HTERT RPE-1 (cell line): ENCODE measurements around the gene SCARF2.
"Not testable (repeated sequence)": the region's sequence is repeated elsewhere in the genome, so short reads cannot be mapped to it uniquely, and the experiment has no call there.

ENCODE experiments used
- in situ Hi-C: fragments of 300-500 bp; cut with MboI; formaldehyde crosslinking; loops from 4 replicates; pipeline ENCODE4 v1.14.3; 2020; ENCODE audit warnings: low sequenced_read_pairs

SCARF2 gene

DNA sequence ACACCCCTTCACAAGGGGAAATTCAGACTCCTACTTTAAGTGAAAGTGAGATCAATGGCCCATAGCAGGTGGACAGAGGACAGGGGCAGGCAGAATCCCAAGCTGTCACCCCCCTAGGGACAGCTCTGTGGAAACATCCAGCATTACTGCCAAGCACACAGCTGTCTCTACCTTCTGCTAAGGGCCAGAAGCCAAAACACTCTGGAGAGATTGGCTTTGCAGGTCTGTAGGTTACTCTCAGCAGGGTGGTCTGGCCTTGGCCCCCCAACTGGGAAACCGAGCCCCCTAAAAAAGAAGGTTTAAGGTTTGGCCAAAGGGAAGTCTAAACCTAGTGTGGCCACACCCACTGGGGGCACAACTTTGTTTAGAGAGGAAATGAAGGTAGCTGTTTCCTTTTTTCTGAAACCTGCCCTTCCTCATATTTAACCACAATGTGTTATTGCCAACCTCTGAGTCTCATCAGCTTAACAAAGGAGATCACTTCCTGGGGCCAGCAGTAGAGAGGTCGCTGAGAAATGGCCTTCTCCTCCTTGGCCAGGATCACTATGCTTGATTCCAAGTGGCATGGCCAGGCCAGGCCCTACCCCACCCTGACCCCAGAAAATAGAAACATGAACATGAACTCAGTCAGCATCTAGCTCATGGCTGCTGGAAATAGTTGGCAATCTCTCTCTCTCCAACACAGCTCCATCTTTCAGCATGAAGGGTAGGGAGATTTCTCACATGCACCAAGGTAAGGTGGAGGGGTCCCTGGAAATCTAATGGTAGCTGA, 25.9 kb upstream of the SCARF2 start:
- in situ Hi-C loops, result no loop called here

DNA sequence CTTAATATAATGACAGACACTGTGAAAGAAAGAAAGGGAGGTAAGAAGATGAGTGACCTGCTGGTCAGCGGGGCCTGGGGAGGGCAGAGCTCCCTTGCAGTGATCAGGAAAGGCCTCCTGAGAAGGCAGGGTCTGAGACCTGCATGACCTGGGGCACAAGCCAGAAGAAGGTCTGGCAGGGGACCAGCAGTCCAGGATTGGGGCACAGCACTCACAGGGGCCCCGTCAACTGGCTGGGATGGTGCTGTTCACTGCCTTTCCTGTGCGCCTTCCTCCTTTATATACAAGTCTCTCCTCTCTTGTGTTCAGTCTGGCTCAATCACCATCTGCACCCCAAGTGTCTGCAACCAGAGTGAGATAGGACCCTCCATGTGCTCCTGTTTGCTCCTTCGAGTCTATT, 22.2 kb upstream of the SCARF2 start:
- in situ Hi-C loops, result no loop called here

DNA sequence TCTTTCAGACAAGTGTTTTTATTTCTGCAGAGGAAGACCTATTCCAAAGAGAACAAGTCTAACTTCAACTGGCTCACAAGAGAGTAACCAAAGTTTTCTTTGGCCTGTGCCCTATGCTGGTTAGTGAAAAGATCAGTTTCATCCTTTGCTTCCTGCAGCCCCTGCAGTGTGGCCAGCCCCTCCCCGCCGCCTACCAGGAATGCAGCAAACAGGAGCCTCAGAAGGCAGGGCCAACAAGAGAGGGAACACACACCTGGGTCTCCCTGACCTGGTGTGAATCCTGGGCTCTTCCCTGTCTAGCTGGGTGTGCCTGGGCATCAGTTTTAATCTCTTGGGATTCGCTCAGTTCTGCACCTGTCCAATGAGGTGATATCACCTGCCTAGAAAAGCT, 21.5 kb upstream of the SCARF2 start:
- in situ Hi-C loops, result no loop called here

DNA sequence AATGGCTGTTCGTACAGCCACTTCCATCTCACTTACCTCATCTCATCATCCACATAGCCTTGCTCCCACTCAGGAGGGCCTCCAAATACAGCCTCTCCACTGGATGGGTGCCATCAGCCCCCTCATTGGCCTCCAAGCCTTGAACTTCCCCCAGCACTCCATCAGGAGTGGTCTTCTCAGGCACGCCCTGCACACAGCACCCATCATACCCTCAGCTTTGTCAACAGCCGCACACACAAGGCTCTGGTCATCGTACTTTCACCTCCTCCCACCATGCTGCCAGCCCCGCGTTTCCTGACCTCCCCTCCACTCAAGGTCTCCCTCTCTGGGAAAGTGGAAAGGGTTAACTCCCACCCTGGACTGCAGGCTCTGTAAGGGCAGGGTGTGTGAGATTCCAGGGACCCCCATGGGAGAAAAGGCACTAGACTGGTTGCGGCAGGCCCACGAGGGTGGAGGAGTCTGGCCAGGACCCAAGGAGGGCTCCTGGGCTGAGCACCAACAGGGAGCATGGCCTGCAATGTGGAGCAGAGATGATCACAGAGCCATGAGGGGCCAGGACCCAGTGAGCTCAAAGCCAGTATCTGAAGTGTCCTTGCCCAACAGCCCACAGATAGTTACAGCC, 21.0 kb upstream of the SCARF2 start:
- in situ Hi-C loops, result no loop called here

DNA sequence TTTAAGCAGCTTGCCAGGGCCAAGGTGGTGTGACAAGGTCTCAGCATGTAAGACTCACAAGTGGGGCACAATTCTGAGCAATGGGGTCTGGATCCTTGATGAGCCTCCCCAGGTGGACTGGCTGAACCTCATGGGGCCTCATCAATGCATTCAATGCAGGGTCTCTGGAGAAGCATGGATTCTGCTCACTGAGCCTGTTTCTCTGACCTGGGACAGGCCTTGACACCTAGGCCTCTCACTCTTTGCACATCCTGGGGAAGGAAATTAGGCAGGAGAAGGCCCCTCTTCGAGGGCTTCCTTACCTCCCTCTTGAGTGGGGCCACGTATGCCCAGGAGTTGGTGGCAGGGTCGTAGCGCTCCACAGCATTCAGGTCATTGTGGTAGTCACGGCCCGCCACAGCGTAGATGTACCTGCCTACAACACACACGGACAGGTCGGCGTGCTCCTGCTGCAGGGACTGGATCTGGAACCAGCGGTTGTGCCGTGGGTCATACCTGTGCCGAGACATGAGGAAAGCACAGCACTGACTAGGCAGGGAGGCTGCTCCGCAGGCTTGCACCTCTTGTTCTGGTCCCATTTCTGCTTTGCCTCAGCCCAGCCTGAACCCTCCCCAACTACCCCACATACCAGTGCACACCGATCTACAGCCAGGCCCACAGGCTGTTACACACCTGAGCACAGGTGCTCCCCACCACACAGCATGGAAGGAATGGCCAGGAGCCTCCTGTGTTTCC, 20.0 kb upstream of the SCARF2 start:
- in situ Hi-C loops, result no loop called here

DNA sequence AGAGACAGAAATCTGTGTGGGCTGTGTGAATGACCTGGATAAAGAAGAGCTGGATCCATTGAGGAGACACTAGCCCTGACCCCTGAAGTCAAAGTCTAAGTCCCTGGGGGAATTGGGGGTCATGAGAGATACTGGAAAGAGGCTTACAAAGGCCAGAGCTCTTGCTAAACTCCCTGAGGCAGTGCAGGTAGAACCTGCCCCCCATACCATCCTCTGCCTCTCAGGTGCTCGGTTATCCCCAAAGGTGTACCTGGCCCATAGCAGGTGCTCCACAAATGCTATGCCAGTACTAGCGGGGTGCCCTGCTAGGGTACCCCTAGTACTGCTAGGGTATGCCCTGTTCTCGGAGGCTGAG, 19.1 kb upstream of the SCARF2 start:
- in situ Hi-C loops, result no loop called here

DNA sequence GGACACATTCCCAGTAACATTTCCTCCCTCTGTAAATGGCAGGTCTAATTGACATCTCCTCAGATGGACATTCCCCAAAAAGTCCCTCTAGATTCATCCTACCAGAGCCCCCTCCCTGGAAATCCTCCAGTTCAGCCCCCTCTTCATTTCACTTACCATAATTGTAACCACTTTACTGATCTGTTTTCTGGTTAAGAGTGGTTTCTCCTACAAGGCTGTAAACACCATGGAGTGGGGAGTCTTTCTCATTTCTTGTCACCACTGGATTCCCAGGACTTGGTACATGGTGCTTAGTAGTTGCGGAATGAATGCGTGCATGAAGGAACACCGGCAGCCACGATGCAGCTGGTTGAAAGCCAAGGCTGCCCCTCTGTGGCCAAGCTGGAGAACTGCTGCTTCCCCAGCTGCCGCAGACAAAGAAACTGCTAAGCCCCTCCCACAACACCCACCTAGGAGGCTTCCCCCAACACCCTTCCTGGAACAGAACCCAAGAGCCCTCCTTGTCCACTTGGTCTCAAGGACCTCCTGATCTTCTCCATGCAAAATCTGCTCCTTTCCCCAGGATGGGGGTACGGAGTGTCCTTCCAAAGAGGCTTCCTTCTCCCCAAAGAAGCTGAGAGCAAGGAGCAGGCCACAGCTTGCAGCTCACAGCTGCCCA, 18.6 kb upstream of the SCARF2 start:
- in situ Hi-C loops, result no loop called here

DNA sequence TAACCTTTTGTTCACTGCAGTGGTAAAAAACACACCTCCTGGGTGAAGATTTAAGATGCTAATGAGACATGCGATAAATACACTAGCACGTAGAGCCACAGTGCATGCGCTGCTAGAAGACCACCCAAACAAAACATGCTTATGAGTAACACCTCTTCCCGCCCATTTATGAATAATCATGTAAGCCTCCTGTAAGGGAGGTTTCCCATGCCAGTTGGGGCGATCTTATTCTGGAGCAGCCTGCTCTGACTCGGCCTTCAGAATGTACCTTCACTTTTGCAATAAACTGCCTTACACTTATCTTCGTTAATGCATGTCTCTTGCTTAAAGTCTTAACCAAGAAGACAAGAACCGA, 18.1 kb upstream of the SCARF2 start:
- in situ Hi-C loops, result no loop called here

DNA sequence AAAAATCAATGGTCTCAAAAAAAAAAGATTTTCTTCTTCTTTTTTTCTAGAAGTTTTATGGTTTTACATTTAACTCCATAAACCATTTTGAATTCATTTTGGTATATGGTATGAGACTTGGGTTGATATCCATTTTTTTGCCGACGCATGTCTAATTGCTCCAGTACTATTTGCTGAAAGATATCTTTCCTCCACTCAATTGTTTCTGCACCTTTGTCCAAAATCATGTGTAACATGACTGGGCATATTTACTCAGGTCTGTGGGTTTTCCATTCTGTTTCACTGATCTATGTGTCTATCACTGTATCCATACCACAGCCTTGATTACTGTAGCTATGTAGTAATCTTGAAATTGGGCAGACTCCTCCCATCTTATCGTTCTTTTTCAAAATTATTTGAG, 15.6 kb upstream of the SCARF2 start:
- in situ Hi-C loops, result no loop called here

DNA sequence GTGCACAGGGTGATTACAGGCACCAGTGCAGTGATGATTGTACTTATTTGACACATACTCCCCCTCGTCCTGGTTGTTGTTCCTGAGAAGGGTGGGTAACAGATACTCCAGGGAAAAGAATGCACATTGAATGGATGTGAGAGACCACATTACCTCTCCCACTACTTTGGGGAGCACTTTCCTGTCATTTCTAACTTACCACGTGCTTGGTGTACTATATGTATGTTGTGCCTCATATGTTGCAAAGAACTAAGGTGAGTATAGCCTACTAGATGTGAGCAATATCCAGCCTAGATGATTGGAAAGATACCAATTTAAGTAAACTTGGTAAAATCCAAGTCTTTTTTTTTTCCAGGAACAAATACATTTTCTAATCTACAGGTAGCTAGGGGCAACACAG, 14.3 kb upstream of the SCARF2 start:
- in situ Hi-C loops, result no loop called here

DNA sequence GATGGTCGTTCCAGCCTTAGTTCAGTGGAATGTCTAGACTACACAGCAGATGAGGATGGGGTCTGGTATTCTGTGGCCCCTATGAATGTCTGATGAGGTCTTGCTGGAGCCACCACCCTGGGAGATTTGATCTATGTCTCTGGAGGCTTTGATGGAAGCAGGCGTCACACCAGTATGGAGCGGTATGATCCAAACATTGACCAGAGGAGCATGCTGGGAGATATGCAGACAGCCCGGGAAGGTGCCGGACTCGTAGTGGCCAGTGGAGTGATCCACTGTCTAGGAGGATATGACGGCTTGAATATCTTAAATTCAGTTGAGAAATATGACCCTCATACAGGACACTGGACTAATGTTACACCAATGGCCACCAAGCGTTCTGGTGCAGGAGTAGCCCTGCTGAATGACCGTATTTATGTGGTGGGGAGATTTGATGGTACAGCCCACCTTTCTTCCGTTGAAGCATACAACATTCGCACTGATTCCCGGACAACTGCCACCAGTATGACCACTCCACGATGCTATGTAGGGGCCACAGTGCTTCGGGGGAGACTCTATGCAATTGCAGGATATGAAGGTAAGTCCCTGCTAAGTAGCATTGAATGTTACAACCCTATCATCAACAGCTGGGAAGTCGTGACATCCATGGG, 13.6 kb upstream of the SCARF2 start:
- in situ Hi-C loops, result not testable (repeated sequence)

DNA sequence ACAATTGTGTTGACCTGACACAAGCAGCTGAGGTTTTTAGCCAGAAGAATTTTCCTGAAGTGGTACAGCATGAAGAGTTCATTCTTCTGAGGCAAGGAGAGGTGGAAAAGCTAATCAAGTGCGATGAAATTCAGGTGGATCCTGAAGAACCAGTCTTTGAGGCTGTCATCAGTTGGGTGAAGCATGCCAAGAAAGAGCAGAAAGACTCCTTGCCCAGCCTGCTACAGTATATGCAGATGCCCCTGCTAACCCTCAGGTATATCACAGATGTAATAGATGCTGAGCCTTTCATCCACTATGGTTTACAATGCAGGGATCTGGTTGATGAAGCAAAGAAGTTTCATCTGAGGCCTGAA, 12.9 kb upstream of the SCARF2 start:
- in situ Hi-C loops, result no loop called here

DNA sequence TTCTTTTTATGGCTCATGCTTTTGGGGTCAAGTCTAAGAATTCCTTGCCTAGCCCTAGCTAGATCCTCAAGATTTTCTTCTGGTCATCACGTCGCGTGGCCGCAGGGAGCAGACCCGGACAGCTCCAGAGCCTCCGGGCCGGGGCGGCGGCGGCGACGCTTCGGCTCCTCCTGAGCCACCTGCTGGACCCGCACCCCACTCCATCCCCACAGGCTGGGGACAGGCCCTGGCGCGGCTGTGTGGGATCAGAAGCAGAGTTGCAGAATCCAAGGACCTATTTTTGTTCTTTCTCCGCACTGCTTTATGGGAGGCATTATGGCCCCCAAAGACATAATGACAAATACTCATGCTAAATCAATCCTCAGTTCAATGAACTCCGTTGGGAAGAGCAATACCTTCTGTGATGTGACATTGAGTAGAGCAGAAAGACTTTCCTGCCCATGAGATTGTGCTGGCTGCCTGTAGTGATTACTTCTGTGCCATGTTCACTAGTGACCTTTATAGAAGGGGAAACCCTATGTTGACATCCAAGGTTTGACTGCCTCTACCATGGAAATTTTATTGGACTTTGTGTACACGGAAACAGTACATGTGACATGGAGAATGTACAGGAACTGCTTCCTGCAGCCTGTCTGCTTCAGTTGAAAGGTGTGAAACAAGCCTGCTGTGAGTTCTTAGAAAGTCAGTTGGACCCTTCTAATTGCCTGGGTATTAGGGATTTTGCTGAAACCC, 12.4 kb upstream of the SCARF2 start:
- in situ Hi-C loops, result no loop called here

DNA sequence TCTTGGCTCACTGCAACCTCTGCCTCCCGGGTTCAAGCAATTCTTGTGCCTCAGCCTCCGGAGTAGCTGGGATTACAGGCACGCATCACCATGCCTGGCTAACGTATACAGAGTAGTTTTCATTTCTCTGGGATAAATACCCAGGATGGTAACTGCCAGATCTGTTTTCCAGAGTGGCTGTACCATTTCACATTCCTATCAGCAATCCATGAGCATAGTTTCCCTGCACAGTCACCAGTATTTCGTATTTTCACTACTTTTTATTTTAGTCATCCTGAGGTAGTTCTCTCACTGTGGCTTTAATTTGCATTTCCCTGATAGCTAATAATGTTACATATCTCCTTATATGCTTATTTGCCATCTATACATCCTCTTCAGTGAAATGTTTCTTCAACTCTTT, 11.0 kb upstream of the SCARF2 start:
- in situ Hi-C loops, result no loop called here

DNA sequence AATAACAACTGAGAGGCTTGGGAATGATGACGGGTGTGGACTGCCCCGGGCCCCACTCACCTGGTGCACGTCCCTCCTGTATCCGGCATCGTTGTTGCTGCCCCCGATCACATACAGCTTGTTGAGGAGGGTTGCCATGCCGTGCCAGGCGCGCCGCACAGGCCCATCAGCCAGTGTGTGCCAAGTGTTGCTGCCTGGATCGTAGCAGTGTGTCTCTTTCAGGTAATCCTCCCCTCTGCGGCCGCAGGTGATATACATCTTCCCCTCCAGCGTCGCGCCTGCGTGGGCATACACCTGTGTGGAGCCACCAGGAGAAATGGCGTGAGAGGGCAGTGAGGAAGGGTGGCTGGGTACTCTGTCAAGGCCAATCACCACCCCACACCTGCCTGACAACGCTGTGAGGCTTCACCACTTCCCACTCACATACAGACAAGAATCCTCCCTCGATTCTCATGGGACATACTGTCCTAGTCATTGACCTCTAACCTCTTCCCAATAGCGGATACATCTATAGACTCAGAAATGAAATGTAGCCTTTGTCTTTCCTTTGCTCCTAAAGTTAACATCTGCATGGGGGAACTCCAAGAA, 8.9 kb upstream of the SCARF2 start:
- in situ Hi-C loops, result no loop called here

DNA sequence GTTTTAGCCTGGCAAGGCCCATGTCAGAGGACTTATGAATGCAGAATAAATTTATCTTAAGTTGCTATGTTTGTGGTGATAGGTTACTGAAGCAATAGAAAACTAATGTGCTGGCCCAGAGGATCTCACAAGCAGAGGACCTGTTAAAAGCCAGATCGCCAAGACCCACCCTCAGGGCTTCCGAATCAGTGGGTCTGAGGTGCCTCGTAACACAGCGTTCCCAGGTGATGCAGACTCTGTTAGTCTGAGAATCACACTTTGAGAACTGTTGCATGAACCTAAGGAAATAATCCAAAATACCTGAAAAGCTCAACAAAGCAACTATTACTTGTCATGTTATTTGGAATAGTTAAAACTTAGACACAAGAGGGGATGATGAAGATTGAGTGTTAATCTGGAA, 6.7 kb upstream of the SCARF2 start:
- in situ Hi-C loops, result no loop called here

DNA sequence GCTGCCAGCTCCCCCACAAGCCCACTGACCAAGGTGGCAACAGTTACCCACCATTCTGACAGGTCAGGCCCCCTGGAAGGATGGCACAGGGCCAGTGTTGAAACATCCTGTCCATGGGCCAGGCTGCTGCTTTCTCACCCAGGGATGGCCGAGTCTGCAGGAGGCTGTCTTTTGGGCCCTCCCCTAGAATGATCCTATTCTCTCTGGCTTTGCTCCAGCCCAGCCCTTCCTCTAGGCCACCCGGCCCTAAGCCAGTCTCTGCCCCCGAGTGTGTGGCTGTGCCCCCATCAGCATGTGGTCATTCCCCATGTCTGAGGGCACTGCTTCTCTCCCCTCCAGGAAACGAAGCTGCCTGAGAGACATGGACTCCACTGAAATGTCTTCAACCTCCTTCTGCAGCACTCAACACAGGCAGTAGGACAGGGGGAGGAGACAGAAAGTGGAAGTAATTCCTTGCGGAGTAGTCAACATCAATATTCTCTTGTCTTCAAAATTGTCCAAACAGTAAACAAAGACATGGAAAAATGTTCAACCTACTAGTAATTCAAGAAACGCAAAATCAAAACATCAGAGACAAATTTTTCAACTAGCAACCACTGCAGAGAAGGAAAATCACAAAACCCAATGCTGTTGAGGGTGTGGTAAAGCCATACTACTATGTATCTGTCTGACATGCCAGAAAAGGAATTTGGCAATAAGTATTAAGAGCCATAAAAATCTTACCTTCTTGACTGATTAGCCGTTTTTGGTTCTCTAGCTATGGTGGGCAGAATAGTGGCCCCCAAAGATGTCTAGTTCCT, 5.1 kb upstream of the SCARF2 start:
- in situ Hi-C loops, result no loop called here

DNA sequence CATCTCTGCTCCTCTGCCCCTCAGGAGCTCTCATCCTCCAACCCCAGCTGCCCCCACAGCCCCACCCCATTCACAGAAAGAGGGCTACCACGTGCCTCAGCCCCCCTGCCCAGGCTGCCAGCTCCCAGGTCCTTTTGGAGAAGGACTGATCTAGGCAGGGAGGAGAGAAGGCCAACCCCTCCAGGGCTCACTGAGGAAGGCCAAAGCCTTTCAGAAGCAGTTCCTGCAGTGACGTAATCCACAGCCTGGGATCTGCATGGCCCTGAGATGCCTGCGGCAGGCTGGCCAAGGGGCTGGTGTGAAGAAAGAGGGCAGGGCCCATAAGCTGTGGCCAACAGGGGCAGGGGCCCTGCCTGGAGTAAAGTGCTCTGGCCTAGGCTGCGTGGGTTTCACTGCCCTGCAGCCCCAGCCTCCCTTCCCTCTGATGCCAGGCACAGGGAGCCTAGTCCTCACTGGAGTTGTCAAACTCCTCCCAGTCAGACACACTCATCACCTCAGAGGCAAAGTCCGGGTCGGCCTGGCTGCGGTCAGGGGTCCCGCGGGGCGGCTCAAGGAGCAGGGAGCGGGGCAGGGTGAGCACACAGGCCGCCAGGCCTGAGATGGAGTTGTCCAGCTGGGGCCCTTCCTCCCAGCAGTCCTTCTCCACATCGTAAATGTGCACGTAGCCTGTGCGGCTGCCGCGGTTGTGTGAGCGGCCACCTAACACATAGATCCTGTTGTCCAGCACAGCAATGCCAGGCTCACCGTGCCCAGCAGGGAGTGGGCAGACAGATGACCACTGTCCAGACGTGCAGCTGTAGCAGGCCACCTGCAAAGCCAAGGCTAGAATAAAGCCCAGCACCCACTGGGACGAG, 4.2 kb upstream of the SCARF2 start:
- in situ Hi-C loops, result no loop called here
